WTC11 (cell line): ENCODE results near the gene TBC1D14. TPM values are rescaled to one million over a fixed set of nuclear protein-coding genes. Genes with fewer than 3 reads are reported as not detected.

ENCODE experiments used
- ATAC-seq: fragments of 200-7000 bp; cut with Tn5 transposase; 2 replicates; pipeline ENCODE4 v1.10.0; 2021; ENCODE audit warnings: mild to moderate bottlenecking, moderate library complexity
- CTCF ChIA-PET: fragments of 300-600 bp; sonication (Branson Sonifier 250); formaldehyde crosslinking; loops from one replicate; lab custom pipeline; 2021; ENCODE audit warnings: antibody characterized with exemption; lab: Charles Lee
- POLR2A ChIA-PET: fragments of 350-600 bp; sonication (Branson Sonifier 250); formaldehyde crosslinking; loops from one replicate; lab custom pipeline; 2021; ENCODE audit warnings: antibody characterized with exemption; lab: Charles Lee
- DNase-seq: peaks from one replicate; pipeline ENCODE4 v3.0.0; 2021; ENCODE audit warnings: low spot score
- H3K27ac Mint-ChIP-seq: 2 replicates; pipeline ENCODE4 v1.8.0; 2021; ENCODE audit warnings: mixed read lengths
- H3K27me3 Mint-ChIP-seq: 2 replicates; pipeline ENCODE4 v1.8.0; 2021; ENCODE audit warnings: low read depth, mild to moderate bottlenecking, moderate library complexity, mixed read lengths
- H3K36me3 Mint-ChIP-seq: 2 replicates; pipeline ENCODE4 v1.8.0; 2021; ENCODE audit warnings: mixed read lengths
- H3K4me1 Mint-ChIP-seq: 2 replicates; pipeline ENCODE4 v1.8.0; 2022; ENCODE audit warnings: mixed read lengths
- H3K4me3 Mint-ChIP-seq: 2 replicates; pipeline ENCODE4 v1.8.0; 2021; ENCODE audit warnings: mild to moderate bottlenecking, moderate library complexity, mixed read lengths
- H3K9me3 Mint-ChIP-seq: 2 replicates; pipeline ENCODE4 v1.8.0; 2021; ENCODE audit warnings: mixed read lengths
- ATF2 ChIP-seq: sonication (generic); formaldehyde crosslinking; IDR thresholded peaks from 2 replicates; pipeline ENCODE4 v1.8.1; 2022; ENCODE audit warnings: low read depth, missing genetic modification reagents, borderline replicate concordance
- CREM ChIP-seq: sonication (generic); formaldehyde crosslinking; IDR thresholded peaks from 2 replicates; pipeline ENCODE4 v1.8.1; 2022; ENCODE audit warnings: mild to moderate bottlenecking, missing genetic modification reagents, moderate library complexity
- E2F1 ChIP-seq: sonication (generic); formaldehyde crosslinking; IDR thresholded peaks from 2 replicates; pipeline ENCODE4 v1.8.0; 2022; ENCODE audit warnings: mild to moderate bottlenecking, missing genetic modification reagents
- GABPB1 ChIP-seq: sonication (generic); formaldehyde crosslinking; IDR thresholded peaks from 2 replicates; pipeline ENCODE4 v1.8.1; 2023; ENCODE audit warnings: mild to moderate bottlenecking, missing genetic modification reagents
- HMGA2 ChIP-seq: fragments of 250-450 bp; sonication (Bioruptor Pico); IDR thresholded peaks from 2 replicates; pipeline ENCODE4 v1.4.0; 2021; ENCODE audit warnings: mild to moderate bottlenecking, moderate library complexity
- MLX ChIP-seq: sonication (generic); formaldehyde crosslinking; IDR thresholded peaks from 2 replicates; pipeline ENCODE4 v1.8.1; 2023; ENCODE audit warnings: mild to moderate bottlenecking, missing genetic modification reagents, moderate library complexity
- NFE2L1 ChIP-seq: sonication (generic); formaldehyde crosslinking; IDR thresholded peaks from 2 replicates; pipeline ENCODE4 v1.8.1; 2023; ENCODE audit warnings: missing genetic modification reagents
- NFYB ChIP-seq: sonication (generic); formaldehyde crosslinking; conservative IDR thresholded peaks from 2 replicates; pipeline ENCODE4 v1.8.0; 2022; ENCODE audit warnings: low read depth, missing genetic modification reagents
- OVOL2 ChIP-seq: fragments of 250-450 bp; sonication (Bioruptor Pico); IDR thresholded peaks from 2 replicates; pipeline ENCODE4 v1.9.0; 2021; ENCODE audit warnings: mild to moderate bottlenecking, borderline replicate concordance
- SMAD3 ChIP-seq: sonication (generic); formaldehyde crosslinking; IDR thresholded peaks from 2 replicates; pipeline ENCODE4 v1.8.0; 2022; ENCODE audit warnings: missing genetic modification reagents, mild to moderate bottlenecking, borderline replicate concordance
- SMAD4 ChIP-seq: sonication (generic); formaldehyde crosslinking; IDR thresholded peaks from 2 replicates; pipeline ENCODE4 v1.8.0; 2022; ENCODE audit warnings: mild to moderate bottlenecking, missing genetic modification reagents
- SOX15 ChIP-seq: fragments of 250-450 bp; sonication (Bioruptor Pico); IDR thresholded peaks from 2 replicates; pipeline ENCODE4 v1.9.0; 2021; ENCODE audit warnings: mild to moderate bottlenecking
- ZSCAN18 ChIP-seq: fragments of 250-450 bp; sonication (Bioruptor Pico); IDR thresholded peaks from 2 replicates; pipeline ENCODE4 v2.1.2; 2022; ENCODE audit warnings: mild to moderate bottlenecking, moderate library complexity
- total RNA-seq: library from RNA; stranded (reverse); gene quantifications from 3 replicates; pipeline ENCODE4 v1.2.3, GENCODE V29; 2021
- TF ChIP-seq, protein P1 (sequence below): sonication (generic); formaldehyde crosslinking; IDR thresholded peaks from 2 replicates; pipeline ENCODE4 v1.8.0; 2022; ENCODE audit warnings: mild to moderate bottlenecking, missing genetic modification reagents
- TF ChIP-seq, protein P2 (sequence below): fragments of 250-450 bp; sonication (Bioruptor Pico); IDR thresholded peaks from 2 replicates; pipeline ENCODE4 v1.8.0; 2021; ENCODE audit warnings: mild to moderate bottlenecking
- TF ChIP-seq, protein P3 (sequence below): sonication (generic); formaldehyde crosslinking; IDR thresholded peaks from 2 replicates; pipeline ENCODE4 v1.8.1; 2023; ENCODE audit warnings: mild to moderate bottlenecking, missing genetic modification reagents, borderline replicate concordance
- TF ChIP-seq, protein P4 (sequence below): fragments of 250-450 bp; sonication (Bioruptor Pico); IDR thresholded peaks from 2 replicates; pipeline ENCODE4 v1.9.0; 2021; ENCODE audit warnings: mild to moderate bottlenecking
- TF ChIP-seq, protein P5 (sequence below): sonication (generic); formaldehyde crosslinking; IDR thresholded peaks from 2 replicates; pipeline ENCODE4 v1.8.1; 2022; ENCODE audit warnings: mild to moderate bottlenecking, missing genetic modification reagents, moderate library complexity, borderline replicate concordance

Gene TBC1D14
- total RNA-seq, 1 experiment from 2014 or later, result 45.1 TPM

- no peak overlapping the region for H3K4me3 Mint-ChIP-seq
- no peak for ATAC-seq
- no peaks in the 10 kb centered on the region for H3K27me3 Mint-ChIP-seq
- ChIA-PET POLR2A (no interaction called here), CTCF (no interaction called here)
- no peaks in the 10 kb centered on the region for H3K9me3 Mint-ChIP-seq
- no peak overlapping the region for H3K27ac Mint-ChIP-seq
- no peak for DNase-seq
- H3K36me3 Mint-ChIP-seq, result peaks cover 64% of the 10 kb centered on the region
- TF ChIP-seq OVOL2 (no peak), HMGA2 (no peak), NFE2L1 (CRISPR knock-in tag) (no peak), GABPB1 (CRISPR knock-in tag) (no peak), SMAD3 (CRISPR knock-in tag) (no peak), NFYB (CRISPR knock-in tag) (no peak), ZSCAN18 (CRISPR knock-in tag) (no peak), E2F1 (CRISPR knock-in tag) (no peak), SMAD4 (no peak), CREM (no peak), ATF2 (CRISPR knock-in tag) (no peak), MLX (CRISPR knock-in tag) (no peak), SOX15 (CRISPR knock-in tag) (no peak)
- TF ChIP-seq, protein P1, sequence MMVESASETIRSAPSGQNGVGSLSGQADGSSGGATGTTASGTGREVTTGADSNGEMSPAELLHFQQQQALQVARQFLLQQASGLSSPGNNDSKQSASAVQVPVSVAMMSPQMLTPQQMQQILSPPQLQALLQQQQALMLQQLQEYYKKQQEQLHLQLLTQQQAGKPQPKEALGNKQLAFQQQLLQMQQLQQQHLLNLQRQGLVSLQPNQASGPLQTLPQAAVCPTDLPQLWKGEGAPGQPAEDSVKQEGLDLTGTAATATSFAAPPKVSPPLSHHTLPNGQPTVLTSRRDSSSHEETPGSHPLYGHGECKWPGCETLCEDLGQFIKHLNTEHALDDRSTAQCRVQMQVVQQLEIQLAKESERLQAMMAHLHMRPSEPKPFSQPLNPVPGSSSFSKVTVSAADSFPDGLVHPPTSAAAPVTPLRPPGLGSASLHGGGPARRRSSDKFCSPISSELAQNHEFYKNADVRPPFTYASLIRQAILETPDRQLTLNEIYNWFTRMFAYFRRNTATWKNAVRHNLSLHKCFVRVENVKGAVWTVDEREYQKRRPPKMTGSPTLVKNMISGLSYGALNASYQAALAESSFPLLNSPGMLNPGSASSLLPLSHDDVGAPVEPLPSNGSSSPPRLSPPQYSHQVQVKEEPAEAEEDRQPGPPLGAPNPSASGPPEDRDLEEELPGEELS (CRISPR knock-in tag), result no peak
- TF ChIP-seq, protein P2, sequence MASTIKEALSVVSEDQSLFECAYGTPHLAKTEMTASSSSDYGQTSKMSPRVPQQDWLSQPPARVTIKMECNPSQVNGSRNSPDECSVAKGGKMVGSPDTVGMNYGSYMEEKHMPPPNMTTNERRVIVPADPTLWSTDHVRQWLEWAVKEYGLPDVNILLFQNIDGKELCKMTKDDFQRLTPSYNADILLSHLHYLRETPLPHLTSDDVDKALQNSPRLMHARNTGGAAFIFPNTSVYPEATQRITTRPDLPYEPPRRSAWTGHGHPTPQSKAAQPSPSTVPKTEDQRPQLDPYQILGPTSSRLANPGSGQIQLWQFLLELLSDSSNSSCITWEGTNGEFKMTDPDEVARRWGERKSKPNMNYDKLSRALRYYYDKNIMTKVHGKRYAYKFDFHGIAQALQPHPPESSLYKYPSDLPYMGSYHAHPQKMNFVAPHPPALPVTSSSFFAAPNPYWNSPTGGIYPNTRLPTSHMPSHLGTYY, result no peak
- TF ChIP-seq, protein P3, sequence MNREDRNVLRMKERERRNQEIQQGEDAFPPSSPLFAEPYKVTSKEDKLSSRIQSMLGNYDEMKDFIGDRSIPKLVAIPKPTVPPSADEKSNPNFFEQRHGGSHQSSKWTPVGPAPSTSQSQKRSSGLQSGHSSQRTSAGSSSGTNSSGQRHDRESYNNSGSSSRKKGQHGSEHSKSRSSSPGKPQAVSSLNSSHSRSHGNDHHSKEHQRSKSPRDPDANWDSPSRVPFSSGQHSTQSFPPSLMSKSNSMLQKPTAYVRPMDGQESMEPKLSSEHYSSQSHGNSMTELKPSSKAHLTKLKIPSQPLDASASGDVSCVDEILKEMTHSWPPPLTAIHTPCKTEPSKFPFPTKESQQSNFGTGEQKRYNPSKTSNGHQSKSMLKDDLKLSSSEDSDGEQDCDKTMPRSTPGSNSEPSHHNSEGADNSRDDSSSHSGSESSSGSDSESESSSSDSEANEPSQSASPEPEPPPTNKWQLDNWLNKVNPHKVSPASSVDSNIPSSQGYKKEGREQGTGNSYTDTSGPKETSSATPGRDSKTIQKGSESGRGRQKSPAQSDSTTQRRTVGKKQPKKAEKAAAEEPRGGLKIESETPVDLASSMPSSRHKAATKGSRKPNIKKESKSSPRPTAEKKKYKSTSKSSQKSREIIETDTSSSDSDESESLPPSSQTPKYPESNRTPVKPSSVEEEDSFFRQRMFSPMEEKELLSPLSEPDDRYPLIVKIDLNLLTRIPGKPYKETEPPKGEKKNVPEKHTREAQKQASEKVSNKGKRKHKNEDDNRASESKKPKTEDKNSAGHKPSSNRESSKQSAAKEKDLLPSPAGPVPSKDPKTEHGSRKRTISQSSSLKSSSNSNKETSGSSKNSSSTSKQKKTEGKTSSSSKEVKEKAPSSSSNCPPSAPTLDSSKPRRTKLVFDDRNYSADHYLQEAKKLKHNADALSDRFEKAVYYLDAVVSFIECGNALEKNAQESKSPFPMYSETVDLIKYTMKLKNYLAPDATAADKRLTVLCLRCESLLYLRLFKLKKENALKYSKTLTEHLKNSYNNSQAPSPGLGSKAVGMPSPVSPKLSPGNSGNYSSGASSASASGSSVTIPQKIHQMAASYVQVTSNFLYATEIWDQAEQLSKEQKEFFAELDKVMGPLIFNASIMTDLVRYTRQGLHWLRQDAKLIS (CRISPR knock-in tag), result no peak
- TF ChIP-seq, protein P4, sequence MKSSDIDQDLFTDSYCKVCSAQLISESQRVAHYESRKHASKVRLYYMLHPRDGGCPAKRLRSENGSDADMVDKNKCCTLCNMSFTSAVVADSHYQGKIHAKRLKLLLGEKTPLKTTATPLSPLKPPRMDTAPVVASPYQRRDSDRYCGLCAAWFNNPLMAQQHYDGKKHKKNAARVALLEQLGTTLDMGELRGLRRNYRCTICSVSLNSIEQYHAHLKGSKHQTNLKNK, result no peak
- TF ChIP-seq, protein P5, sequence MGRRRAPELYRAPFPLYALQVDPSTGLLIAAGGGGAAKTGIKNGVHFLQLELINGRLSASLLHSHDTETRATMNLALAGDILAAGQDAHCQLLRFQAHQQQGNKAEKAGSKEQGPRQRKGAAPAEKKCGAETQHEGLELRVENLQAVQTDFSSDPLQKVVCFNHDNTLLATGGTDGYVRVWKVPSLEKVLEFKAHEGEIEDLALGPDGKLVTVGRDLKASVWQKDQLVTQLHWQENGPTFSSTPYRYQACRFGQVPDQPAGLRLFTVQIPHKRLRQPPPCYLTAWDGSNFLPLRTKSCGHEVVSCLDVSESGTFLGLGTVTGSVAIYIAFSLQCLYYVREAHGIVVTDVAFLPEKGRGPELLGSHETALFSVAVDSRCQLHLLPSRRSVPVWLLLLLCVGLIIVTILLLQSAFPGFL, result no peak
- H3K4me1 Mint-ChIP-seq, result peaks cover 2% of the 10 kb centered on the region; the same call in 1 of the 2 replicates
Measured at GRCh38 chr4:7001271-7001670, 91.6 kb downstream of the TBC1D14 start.
